IPS DF 4.7 (cell line): ENCODE data around the gene ZNF219.
"Not testable (repeated sequence)": the region's sequence is repeated elsewhere in the genome, so short reads cannot be mapped to it uniquely, and the experiment has no call there.

Experiments
- DNase-seq: peaks from one replicate; pipeline ENCODE4 v3.0.0-alpha.2; 2013; ENCODE audit warnings: low spot score; ENCODE audit errors: extremely low read depth

Gene ZNF219

GRCh38 chr14:21047378-21047781, 51.1 kb downstream of the ZNF219 start:
- no peak for DNase-seq

GRCh38 chr14:21043974-21044618, 54.4 kb downstream of the ZNF219 start:
- no peak for DNase-seq

- no peak for DNase-seq
Measured at GRCh38 chr14:21043387-21043973, 55.0 kb downstream of the ZNF219 start.

GRCh38 chr14:21042918-21043317, 55.5 kb downstream of the ZNF219 start:
- no peak for DNase-seq

GRCh38 chr14:21041676-21042433, 56.6 kb downstream of the ZNF219 start, which contains the start of gene RNASE7:
Gene RNASE7 (plus strand): TSS chr14:21042362. CDS start chr14:21042993, 631 bp downstream.
- no peak for DNase-seq

GRCh38 chr14:21040941-21041340, 57.5 kb downstream of the ZNF219 start:
- DNase-seq = not testable (repeated sequence)

GRCh38 chr14:21040370-21040925, 58.0 kb downstream of the ZNF219 start:
- no peak for DNase-seq
